ENCODE data around the gene HOXD9.

GRCh38 chr2:176083796-176084261, 38.7 kb upstream of the HOXD9 start, which contains the start of gene EVX2:
- TF ChIP-seq, protein P1, sequence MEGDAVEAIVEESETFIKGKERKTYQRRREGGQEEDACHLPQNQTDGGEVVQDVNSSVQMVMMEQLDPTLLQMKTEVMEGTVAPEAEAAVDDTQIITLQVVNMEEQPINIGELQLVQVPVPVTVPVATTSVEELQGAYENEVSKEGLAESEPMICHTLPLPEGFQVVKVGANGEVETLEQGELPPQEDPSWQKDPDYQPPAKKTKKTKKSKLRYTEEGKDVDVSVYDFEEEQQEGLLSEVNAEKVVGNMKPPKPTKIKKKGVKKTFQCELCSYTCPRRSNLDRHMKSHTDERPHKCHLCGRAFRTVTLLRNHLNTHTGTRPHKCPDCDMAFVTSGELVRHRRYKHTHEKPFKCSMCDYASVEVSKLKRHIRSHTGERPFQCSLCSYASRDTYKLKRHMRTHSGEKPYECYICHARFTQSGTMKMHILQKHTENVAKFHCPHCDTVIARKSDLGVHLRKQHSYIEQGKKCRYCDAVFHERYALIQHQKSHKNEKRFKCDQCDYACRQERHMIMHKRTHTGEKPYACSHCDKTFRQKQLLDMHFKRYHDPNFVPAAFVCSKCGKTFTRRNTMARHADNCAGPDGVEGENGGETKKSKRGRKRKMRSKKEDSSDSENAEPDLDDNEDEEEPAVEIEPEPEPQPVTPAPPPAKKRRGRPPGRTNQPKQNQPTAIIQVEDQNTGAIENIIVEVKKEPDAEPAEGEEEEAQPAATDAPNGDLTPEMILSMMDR (IDR thresholded peaks at IDR 0.05; ENCODE audit: insufficient read depth, low read length), result no peak
- TF ChIP-seq REST (IDR thresholded peaks at IDR 0.05; ENCODE audit: insufficient replicate concordance, low read depth) (no peak), SPI1 (IDR thresholded peaks at IDR 0.05; ENCODE audit: borderline replicate concordance, low read depth) (no peak), POLR2AphosphoS5 (IDR thresholded peaks at IDR 0.05; ENCODE audit: low read depth) (no peak), GABPA (IDR thresholded peaks at IDR 0.05; ENCODE audit: low read depth) (no peak)

Data from HL-60 (cell line).